Keratinocyte (primary cell): Measurements from ENCODE around the gene ULK4. TPM values are rescaled to one million over a fixed set of nuclear protein-coding genes. Genes with fewer than 3 reads are reported as not detected.

Experiments used
- DNase-seq: peaks from one replicate; pipeline ENCODE4 v3.0.0-alpha.2; 2011; ENCODE audit warnings: low read depth, missing footprints, low spot score
- FAIRE-seq: peaks from 2 replicates; lab custom pipeline; 2011; peaks lifted over from hg19 to GRCh38; lab: Jason Lieb, UNC
- H2AFZ ChIP-seq: 2 replicates; pipeline ENCODE4 v1.6.0; 2012; ENCODE audit warnings: low read length, control low read depth, inconsistent platforms; ENCODE audit not compliant: control insufficient read depth
- H3K27ac ChIP-seq: 2 replicates; pipeline ENCODE4 v1.5.1; 2011; ENCODE audit warnings: low read length; ENCODE audit not compliant: control insufficient read depth, insufficient read depth
- H3K27me3 ChIP-seq: 3 replicates; pipeline ENCODE4 v1.6.0; 2011; ENCODE audit warnings: low read length; ENCODE audit not compliant: control insufficient read depth, insufficient read depth; ENCODE audit errors: extremely low read depth
- H3K36me3 ChIP-seq, 2 experiments: 2 replicates in 1 of 2; 3 replicates in 1 of 2; pipeline ENCODE4 v1.5.1; 2011; ENCODE audit warnings: low read length in 2 of 2, mild to moderate bottlenecking in 1 of 2; ENCODE audit not compliant: control insufficient read depth in 2 of 2, insufficient read depth in 2 of 2; ENCODE audit errors: extremely low read depth in 1 of 2
- H3K4me1 ChIP-seq: 3 replicates; pipeline ENCODE4 v1.5.1; 2011; ENCODE audit warnings: low read length; ENCODE audit not compliant: control insufficient read depth, insufficient read depth; ENCODE audit errors: extremely low read depth
- H3K4me2 ChIP-seq: 3 replicates; pipeline ENCODE4 v1.6.0; 2011; ENCODE audit warnings: low read depth, low read length; ENCODE audit not compliant: control insufficient read depth, insufficient read depth; ENCODE audit errors: extremely low read depth
- H3K4me3 ChIP-seq, 3 experiments: fragments of 200-600 bp in 1 of 3; sonication (generic) in 1 of 3; 2 replicates in 2 of 3; 3 replicates in 1 of 3; pipeline ENCODE4 v1.5.1; 2011 to 2016; ENCODE audit warnings: low read length in 3 of 3, mild to moderate bottlenecking in 3 of 3, control low read depth in 2 of 3, inconsistent platforms in 1 of 3, low read depth in 1 of 3, mixed read lengths in 1 of 3, mixed run types in 1 of 3, moderate library complexity in 1 of 3; ENCODE audit not compliant: control insufficient read depth in 2 of 3, insufficient read depth in 2 of 3; ENCODE audit errors: extremely low read depth in 1 of 3
- H3K79me2 ChIP-seq: 2 replicates; pipeline ENCODE4 v1.6.0; 2012; ENCODE audit warnings: low read length; ENCODE audit not compliant: control insufficient read depth, insufficient read depth
- H3K9ac ChIP-seq: 3 replicates; pipeline ENCODE4 v1.6.0; 2011; ENCODE audit warnings: low read length; ENCODE audit not compliant: control insufficient read depth, insufficient read depth; ENCODE audit errors: extremely low read depth
- H3K9me1 ChIP-seq: 3 replicates; pipeline ENCODE4 v1.6.0; 2011; ENCODE audit warnings: low read length; ENCODE audit not compliant: control insufficient read depth, insufficient read depth; ENCODE audit errors: extremely low read depth
- H3K9me3 ChIP-seq: 2 replicates; pipeline ENCODE4 v1.5.1; 2012; ENCODE audit warnings: low read depth, low read length; ENCODE audit not compliant: control insufficient read depth
- H4K20me1 ChIP-seq: 3 replicates; pipeline ENCODE4 v1.6.0; 2011; ENCODE audit warnings: low read length; ENCODE audit not compliant: control insufficient read depth, insufficient read depth; ENCODE audit errors: extremely low read depth
- EZH2 ChIP-seq: IDR thresholded peaks from one replicate; pipeline ENCODE4 v1.6.1; 2012; ENCODE audit warnings: inconsistent platforms, mild to moderate bottlenecking, low read length, moderate library complexity
- dilution Hi-C: fragments of 300-500 bp; cut with MboI; formaldehyde crosslinking; loops from one replicate; pipeline ENCODE4 v1.7.0; 2020; ENCODE audit warnings: low sequenced_read_pairs; ENCODE audit not compliant: extremely low pct_ligation_motif_present
- polyA plus RNA-seq, 5 experiments: library from polyadenylated mRNA; depleted of rRNA in 3 of 5; stranded (reverse) in 3 of 5; stranded (forward) in 1 of 5; unstranded in 1 of 5; fragments of >200 nt; gene quantifications; 1 replicate in 1 of 5; 2 replicates in 3 of 5; 3 replicates in 1 of 5; pipeline versions ENCODE4 v1.2.1 to v1.2.3, GENCODE V29; 2011 to 2012; ENCODE audit warnings: missing spikeins in 2 of 5, low read depth in 1 of 5, low replicate concordance in 1 of 5
- TF ChIP-seq, protein P1 (sequence below), 3 experiments: IDR thresholded peaks in 1 of 3; conservative IDR thresholded peaks in 1 of 3; optimal IDR thresholded peaks in 1 of 3; 2 replicates in 2 of 3; 3 replicates in 1 of 3; pipeline versions ENCODE3 to v1.5.1; 2011; ENCODE audit warnings: low read length in 3 of 3, mild to moderate bottlenecking in 3 of 3, moderate library complexity in 2 of 3, control low read depth in 1 of 3, inconsistent platforms in 1 of 3; ENCODE audit not compliant: insufficient read depth in 2 of 3; ENCODE audit errors: extremely low read depth in 1 of 3

The ULK4 gene
- polyA plus RNA-seq, 1 donor (not counting 4 experiments of a cell fraction or from before 2014, with no cell fraction given): 6.1 TPM

DNA sequence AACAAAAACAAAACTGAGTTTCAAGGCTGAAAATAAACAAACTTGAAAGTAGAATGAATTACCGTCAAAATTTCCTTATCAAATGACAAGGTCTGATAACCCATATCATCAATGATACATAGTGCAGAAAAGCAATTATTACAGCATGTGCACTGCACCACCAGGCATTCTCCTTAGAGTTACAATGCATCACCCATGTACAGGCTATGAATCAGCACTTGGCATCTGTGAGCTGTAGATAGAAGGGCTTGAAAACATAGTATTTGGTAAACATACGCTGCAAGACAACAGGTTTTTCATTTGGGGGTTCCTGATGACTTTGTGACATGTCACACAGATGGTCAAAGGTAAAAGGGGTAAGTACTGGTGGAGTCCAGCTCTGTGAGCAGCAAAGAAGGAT is 497.5 kb downstream of the ULK4 start:
- no peaks in the 10 kb centered on the region for H4K20me1 ChIP-seq
- no peak overlapping the region for H2AFZ ChIP-seq
- no peaks in the 10 kb centered on the region for H3K27me3 ChIP-seq
- H3K4me3 ChIP-seq: no peak overlapping the region
- H3K27ac ChIP-seq: no peak overlapping the region
- FAIRE-seq: no peak
- H3K36me3 ChIP-seq: no peaks in the 10 kb centered on the region
- TF ChIP-seq EZH2: no peak
- TF ChIP-seq, protein P1, sequence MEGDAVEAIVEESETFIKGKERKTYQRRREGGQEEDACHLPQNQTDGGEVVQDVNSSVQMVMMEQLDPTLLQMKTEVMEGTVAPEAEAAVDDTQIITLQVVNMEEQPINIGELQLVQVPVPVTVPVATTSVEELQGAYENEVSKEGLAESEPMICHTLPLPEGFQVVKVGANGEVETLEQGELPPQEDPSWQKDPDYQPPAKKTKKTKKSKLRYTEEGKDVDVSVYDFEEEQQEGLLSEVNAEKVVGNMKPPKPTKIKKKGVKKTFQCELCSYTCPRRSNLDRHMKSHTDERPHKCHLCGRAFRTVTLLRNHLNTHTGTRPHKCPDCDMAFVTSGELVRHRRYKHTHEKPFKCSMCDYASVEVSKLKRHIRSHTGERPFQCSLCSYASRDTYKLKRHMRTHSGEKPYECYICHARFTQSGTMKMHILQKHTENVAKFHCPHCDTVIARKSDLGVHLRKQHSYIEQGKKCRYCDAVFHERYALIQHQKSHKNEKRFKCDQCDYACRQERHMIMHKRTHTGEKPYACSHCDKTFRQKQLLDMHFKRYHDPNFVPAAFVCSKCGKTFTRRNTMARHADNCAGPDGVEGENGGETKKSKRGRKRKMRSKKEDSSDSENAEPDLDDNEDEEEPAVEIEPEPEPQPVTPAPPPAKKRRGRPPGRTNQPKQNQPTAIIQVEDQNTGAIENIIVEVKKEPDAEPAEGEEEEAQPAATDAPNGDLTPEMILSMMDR (optimal IDR thresholded peaks at IDR 0.05 in 1 of 3, IDR thresholded peaks at IDR 0.05 in 1 of 3, conservative IDR thresholded peaks at IDR 0.05 in 1 of 3; ENCODE audit: extremely low read depth in 1 of 3, insufficient read depth in 2 of 3, low read length in 3 of 3): no peak
- no peaks in the 10 kb centered on the region for H3K9me3 ChIP-seq
- dilution Hi-C loops: no loop called here
- no peaks in the 10 kb centered on the region for H3K79me2 ChIP-seq
- no peaks in the 10 kb centered on the region for H3K4me1 ChIP-seq
- no peak overlapping the region for H3K9ac ChIP-seq
- no peak overlapping the region for H3K4me2 ChIP-seq
- DNase-seq: no peak
- H3K9me1 ChIP-seq: no peaks in the 10 kb centered on the region

DNA sequence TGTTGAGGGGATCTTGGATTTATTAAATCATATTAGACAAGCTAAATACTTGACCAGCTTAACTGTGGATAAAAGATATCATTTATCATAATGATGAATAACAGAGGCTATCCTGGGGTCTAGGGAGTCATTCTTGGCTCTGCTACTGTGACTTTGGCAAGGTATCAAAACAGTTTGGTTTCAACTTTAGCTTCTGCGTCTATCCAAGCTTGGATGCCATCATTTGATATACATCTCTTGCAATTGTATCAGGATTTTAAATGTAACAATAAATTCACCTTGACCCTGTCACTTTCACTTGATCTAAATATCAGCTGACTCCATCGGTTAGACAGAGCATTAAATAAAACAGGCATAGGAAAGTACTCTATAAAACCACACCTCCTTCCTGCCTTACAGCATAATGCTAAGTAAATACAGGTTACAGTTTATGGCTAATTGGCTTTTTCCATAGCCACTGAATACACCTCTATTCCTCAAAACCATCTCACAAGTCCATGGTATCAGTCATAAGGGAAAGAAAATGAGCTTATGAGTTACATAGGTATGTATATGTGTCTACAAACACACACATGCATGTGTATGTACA is 499.7 kb downstream of the ULK4 start:
- Histone ChIP-seq H3K79me2 (no peaks in the 10 kb centered on the region), H4K20me1 (no peaks in the 10 kb centered on the region), H3K27ac (no peak overlapping the region), H3K4me3 (no peak overlapping the region), H3K9me1 (no peaks in the 10 kb centered on the region), H3K4me2 (no peak overlapping the region), H3K27me3 (no peaks in the 10 kb centered on the region), H3K9me3 (no peaks in the 10 kb centered on the region), H3K36me3 (no peaks in the 10 kb centered on the region), H3K4me1 (no peaks in the 10 kb centered on the region), H3K9ac (no peak overlapping the region), H2AFZ (no peak overlapping the region)
- FAIRE-seq (no peak), DNase-seq (no peak)
- dilution Hi-C loops: no loop called here
- TF ChIP-seq, protein P1 (optimal IDR thresholded peaks at IDR 0.05 in 1 of 3, IDR thresholded peaks at IDR 0.05 in 1 of 3, conservative IDR thresholded peaks at IDR 0.05 in 1 of 3; ENCODE audit: extremely low read depth in 1 of 3, insufficient read depth in 2 of 3, low read length in 3 of 3): no peak
- TF ChIP-seq EZH2: no peak
